ENCODE data around the gene PRKG2.

Gene PRKG2

DNA sequence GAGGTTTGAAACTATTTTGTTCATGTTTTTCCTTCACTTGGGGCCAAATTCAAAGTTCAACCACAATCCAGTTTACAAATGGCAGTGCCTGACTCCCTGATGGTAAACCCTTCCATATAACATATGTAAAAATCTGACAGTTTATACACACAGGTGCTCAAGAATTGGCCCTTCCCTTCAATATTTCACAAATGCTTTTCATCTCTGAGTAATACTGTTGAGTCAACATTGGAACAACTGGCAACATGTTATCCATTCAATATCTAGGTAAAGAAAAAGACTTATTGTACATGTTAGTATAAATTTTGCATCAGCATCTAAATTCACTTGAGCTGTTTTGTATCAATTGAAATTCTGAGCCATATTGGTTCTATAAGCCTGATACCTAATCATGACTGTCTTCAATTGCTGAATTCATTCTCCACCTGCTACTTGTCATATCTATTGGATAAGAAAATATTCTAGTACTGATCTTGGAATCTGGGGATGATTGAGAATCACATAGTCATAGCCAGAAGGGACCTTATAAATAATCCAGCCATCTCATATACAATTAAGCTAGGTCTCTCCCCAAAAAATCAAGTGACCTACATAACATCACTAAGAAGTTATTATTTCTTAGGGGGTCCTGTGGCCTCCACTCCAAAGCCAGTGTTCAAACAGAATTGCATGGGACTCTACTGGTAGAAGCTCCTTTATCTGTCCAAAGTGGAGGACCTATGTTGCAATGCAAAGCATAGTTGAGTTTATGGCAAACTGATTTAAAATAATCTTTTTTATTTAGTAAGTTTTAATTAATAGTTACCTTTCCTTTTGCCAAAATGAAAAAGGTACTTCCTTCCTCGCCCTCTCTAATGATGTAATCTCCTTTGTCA, 61.9 kb downstream of the PRKG2 start:
- Histone ChIP-seq H3K9me3 (no peaks in the 10 kb centered on the region), H3K27me3 (no peaks in the 10 kb centered on the region), H3K4me1 (ENCODE audit: control insufficient read depth in 1 of 2, insufficient read depth in 1 of 2, low read depth in 1 of 2, low read length in 1 of 2) (no peaks in the 10 kb centered on the region), H3K27ac (no peak overlapping the region), H3K36me3 (no peaks in the 10 kb centered on the region), H3K4me3 (ENCODE audit: low read depth in 1 of 2, low read length in 1 of 2) (no peak overlapping the region)
- TF ChIP-seq, protein P1, sequence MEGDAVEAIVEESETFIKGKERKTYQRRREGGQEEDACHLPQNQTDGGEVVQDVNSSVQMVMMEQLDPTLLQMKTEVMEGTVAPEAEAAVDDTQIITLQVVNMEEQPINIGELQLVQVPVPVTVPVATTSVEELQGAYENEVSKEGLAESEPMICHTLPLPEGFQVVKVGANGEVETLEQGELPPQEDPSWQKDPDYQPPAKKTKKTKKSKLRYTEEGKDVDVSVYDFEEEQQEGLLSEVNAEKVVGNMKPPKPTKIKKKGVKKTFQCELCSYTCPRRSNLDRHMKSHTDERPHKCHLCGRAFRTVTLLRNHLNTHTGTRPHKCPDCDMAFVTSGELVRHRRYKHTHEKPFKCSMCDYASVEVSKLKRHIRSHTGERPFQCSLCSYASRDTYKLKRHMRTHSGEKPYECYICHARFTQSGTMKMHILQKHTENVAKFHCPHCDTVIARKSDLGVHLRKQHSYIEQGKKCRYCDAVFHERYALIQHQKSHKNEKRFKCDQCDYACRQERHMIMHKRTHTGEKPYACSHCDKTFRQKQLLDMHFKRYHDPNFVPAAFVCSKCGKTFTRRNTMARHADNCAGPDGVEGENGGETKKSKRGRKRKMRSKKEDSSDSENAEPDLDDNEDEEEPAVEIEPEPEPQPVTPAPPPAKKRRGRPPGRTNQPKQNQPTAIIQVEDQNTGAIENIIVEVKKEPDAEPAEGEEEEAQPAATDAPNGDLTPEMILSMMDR (IDR thresholded peaks at IDR 0.05): no peak

DNA sequence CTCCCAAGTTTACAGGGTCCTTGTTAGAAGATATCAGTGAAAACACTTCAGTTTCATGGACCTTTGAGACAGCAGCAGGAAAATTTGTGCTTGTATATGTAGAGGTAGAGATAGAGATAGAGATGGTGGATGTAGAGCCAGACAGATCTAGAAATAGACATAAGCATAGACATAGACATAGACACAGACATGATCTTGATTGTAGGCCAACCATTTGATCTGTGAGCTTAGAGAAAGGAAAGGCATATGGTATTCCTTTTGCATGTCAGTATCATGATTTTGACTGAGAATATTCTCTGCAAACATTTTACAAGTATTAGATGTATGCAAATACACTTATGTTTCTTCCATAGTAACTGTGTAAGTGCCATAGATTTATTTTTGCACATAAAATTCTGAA, 65.0 kb downstream of the PRKG2 start:
- no peaks in the 10 kb centered on the region for H3K4me1 ChIP-seq (ENCODE audit: control insufficient read depth in 1 of 2, insufficient read depth in 1 of 2, low read depth in 1 of 2, low read length in 1 of 2)
- no peaks in the 10 kb centered on the region for H3K36me3 ChIP-seq
- H3K27ac ChIP-seq: no peak overlapping the region
- no peaks in the 10 kb centered on the region for H3K27me3 ChIP-seq
- no peaks in the 10 kb centered on the region for H3K9me3 ChIP-seq
- TF ChIP-seq, protein P1 (IDR thresholded peaks at IDR 0.05): no peak
- H3K4me3 ChIP-seq (ENCODE audit: low read depth in 1 of 2, low read length in 1 of 2): no peak overlapping the region

DNA sequence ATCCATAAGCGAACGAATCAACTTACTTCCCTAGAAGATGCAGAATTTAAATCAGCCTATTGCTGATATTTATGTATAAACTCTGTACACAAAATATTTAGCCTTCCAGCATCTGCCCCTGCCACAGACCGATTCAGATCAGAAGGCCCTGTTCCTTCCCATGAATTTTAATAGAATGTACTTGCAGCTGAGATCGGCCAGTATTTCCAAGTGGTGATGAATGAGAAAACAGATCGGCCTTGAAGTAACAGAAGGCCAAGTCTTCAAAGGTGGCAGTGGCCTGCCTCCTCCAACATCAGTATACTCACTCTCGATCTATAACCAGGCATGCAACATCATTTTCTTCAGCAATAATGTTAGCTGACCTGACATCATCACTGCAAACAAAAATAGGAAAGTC, 66.4 kb downstream of the PRKG2 start:
- Histone ChIP-seq H3K9me3 (no peaks in the 10 kb centered on the region), H3K4me3 (ENCODE audit: low read depth in 1 of 2, low read length in 1 of 2) (no peak overlapping the region), H3K36me3 (no peaks in the 10 kb centered on the region), H3K27ac (no peak overlapping the region), H3K27me3 (no peaks in the 10 kb centered on the region), H3K4me1 (ENCODE audit: control insufficient read depth in 1 of 2, insufficient read depth in 1 of 2, low read depth in 1 of 2, low read length in 1 of 2) (no peaks in the 10 kb centered on the region)
- TF ChIP-seq, protein P1 (IDR thresholded peaks at IDR 0.05): no peak

DNA sequence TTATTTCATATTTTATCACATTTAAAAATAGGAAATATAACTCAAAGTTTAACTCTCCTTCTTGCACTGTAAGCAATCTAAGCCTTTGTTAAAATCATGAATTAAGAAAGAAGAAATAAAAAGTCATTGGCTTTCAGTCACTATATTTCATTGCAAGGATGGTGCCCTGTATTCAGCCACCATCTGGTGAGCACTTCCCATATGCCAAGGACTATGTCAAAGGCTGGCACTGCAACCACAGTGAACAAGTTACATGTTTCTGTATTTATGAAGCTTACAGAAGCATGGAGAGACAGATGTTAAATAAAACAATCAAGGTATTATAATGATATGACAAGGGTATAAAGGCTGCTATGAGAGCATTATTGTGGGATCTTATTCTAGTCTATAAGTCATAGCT, 68.6 kb downstream of the PRKG2 start:
- Histone ChIP-seq H3K4me3 (ENCODE audit: low read depth in 1 of 2, low read length in 1 of 2) (no peak overlapping the region), H3K27ac (no peak overlapping the region), H3K9me3 (no peaks in the 10 kb centered on the region), H3K36me3 (no peaks in the 10 kb centered on the region), H3K27me3 (no peaks in the 10 kb centered on the region), H3K4me1 (ENCODE audit: control insufficient read depth in 1 of 2, insufficient read depth in 1 of 2, low read depth in 1 of 2, low read length in 1 of 2) (no peaks in the 10 kb centered on the region)
- TF ChIP-seq, protein P1 (IDR thresholded peaks at IDR 0.05): no peak

DNA sequence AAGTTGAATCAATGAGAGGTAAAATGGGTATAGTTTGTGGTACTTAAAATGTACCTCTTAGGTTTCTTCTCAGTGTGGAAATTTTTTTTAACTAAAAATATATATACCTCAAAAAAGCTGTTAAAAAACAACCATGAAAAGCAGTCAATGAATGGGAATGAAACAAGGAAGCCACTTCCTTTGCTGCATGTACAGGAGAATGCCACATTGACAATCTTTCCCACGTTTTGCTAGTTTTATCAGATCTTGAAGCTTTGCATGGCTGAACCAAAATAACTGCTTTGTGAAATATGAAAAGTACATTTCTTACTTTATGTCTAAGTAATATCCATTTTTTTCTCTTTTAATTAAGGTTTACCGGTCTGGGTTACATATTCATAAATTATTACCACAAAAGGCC, 71.8 kb downstream of the PRKG2 start:
- TF ChIP-seq, protein P1 (IDR thresholded peaks at IDR 0.05): no peak
- Histone ChIP-seq H3K4me1 (ENCODE audit: control insufficient read depth in 1 of 2, insufficient read depth in 1 of 2, low read depth in 1 of 2, low read length in 1 of 2) (no peaks in the 10 kb centered on the region), H3K4me3 (ENCODE audit: low read depth in 1 of 2, low read length in 1 of 2) (no peak overlapping the region), H3K9me3 (no peaks in the 10 kb centered on the region), H3K27me3 (no peaks in the 10 kb centered on the region), H3K27ac (no peak overlapping the region), H3K36me3 (no peaks in the 10 kb centered on the region)

All from neutrophil (primary cell).